GM23338 (cell line): ENCODE results near the gene KRTAP12-1. TPM values are rescaled to one million over a fixed set of nuclear protein-coding genes. Genes with fewer than 3 reads are reported as not detected.

Experiments
- ATAC-seq: fragments of 200-7000 bp; cut with Tn5 transposase; 3 replicates; pipeline ENCODE4 v1.9.1; 2020
- DNase-seq: peaks from one replicate; pipeline ENCODE4 v3.0.0-alpha.2; 2015; ENCODE audit warnings: low spot score
- H2AFZ ChIP-seq: fragments of 200-600 bp; sonication (generic); 2 replicates; pipeline ENCODE4 v1.8.0; 2016; ENCODE audit warnings: antibody characterized with exemption, mild to moderate bottlenecking, moderate library complexity
- H3F3A ChIP-seq: fragments of 200-600 bp; sonication (generic); replicated peaks from 2 replicates; pipeline ENCODE4 v1.8.0; 2017; ENCODE audit warnings: antibody characterized with exemption, mixed run types, low read depth
- H3K27ac ChIP-seq: fragments of 200-600 bp; sonication (generic); 2 replicates; pipeline ENCODE4 v1.6.1; 2016; ENCODE audit warnings: low read depth
- H3K27me3 ChIP-seq: fragments of 200-600 bp; sonication (generic); 2 replicates; pipeline ENCODE4 v1.8.0; 2016; ENCODE audit warnings: mild to moderate bottlenecking, mixed run types, moderate library complexity; ENCODE audit not compliant: insufficient read depth
- H3K36me3 ChIP-seq: fragments of 200-600 bp; sonication (generic); 2 replicates; pipeline ENCODE4 v1.8.0; 2016; ENCODE audit warnings: mild to moderate bottlenecking; ENCODE audit not compliant: insufficient read depth
- H3K4me1 ChIP-seq: fragments of 200-600 bp; sonication (generic); 2 replicates; pipeline ENCODE4 v1.8.0; 2016; ENCODE audit warnings: mild to moderate bottlenecking, moderate library complexity; ENCODE audit not compliant: insufficient read depth
- H3K4me2 ChIP-seq: fragments of 200-600 bp; sonication (generic); 2 replicates; pipeline ENCODE4 v1.7.1; 2017; ENCODE audit warnings: mixed run types
- H3K4me3 ChIP-seq: fragments of 200-600 bp; sonication (generic); 2 replicates; pipeline ENCODE4 v1.6.1; 2016; ENCODE audit warnings: mixed run types
- H3K79me2 ChIP-seq: fragments of 200-600 bp; sonication (generic); replicated peaks from 2 replicates; pipeline ENCODE4 v1.8.0; 2017; ENCODE audit warnings: mild to moderate bottlenecking; ENCODE audit not compliant: insufficient read depth
- H3K9me2 ChIP-seq: fragments of 200-600 bp; sonication (generic); 2 replicates; pipeline ENCODE4 v1.8.0; 2017; ENCODE audit not compliant: insufficient read depth
- H4K20me1 ChIP-seq: fragments of 200-600 bp; sonication (generic); replicated peaks from 2 replicates; pipeline ENCODE4 v1.8.0; 2017; ENCODE audit warnings: mild to moderate bottlenecking; ENCODE audit not compliant: insufficient read depth
- H3K27ac Mint-ChIP-seq: 2 replicates; pipeline ENCODE4 v1.8.0; 2020; ENCODE audit warnings: inconsistent platforms, mild to moderate bottlenecking, moderate library complexity, mixed read lengths
- H3K27me3 Mint-ChIP-seq: 3 replicates; pipeline ENCODE4 v1.8.0; 2022; ENCODE audit warnings: low read depth, mild to moderate bottlenecking, moderate library complexity, mixed read lengths, inconsistent platforms; ENCODE audit not compliant: insufficient read depth, poor library complexity
- H3K36me3 Mint-ChIP-seq: 3 replicates; pipeline ENCODE4 v1.8.0; 2021; ENCODE audit warnings: low read depth, mild to moderate bottlenecking, inconsistent platforms, moderate library complexity, mixed read lengths
- H3K4me1 Mint-ChIP-seq: 3 replicates; pipeline ENCODE4 v1.8.0; 2020; ENCODE audit warnings: mild to moderate bottlenecking, inconsistent platforms, mixed read lengths
- H3K4me3 Mint-ChIP-seq: 3 replicates; pipeline ENCODE4 v1.8.0; 2021; ENCODE audit warnings: moderate library complexity, mild to moderate bottlenecking, inconsistent platforms, mixed read lengths
- H3K9me3 Mint-ChIP-seq: 3 replicates; pipeline ENCODE4 v1.8.0; 2020; ENCODE audit warnings: moderate library complexity, mild to moderate bottlenecking, inconsistent platforms, mixed read lengths
- EZH2 ChIP-seq: fragments of 200-600 bp; sonication (generic); IDR thresholded peaks from one replicate; pipeline ENCODE4 v1.8.0; 2017; ENCODE audit warnings: antibody characterized with exemption, mild to moderate bottlenecking, low read depth; ENCODE audit not compliant: unreplicated experiment
- EZH2phosphoT487 ChIP-seq: fragments of 200-600 bp; sonication (generic); IDR thresholded peaks from one replicate; pipeline ENCODE4 v1.8.1; 2018; ENCODE audit warnings: antibody characterized with exemption; ENCODE audit not compliant: unreplicated experiment
- ZNF114 ChIP-seq: fragments of 250-450 bp; sonication (Bioruptor Pico); IDR thresholded peaks from 2 replicates; pipeline ENCODE4 v1.5.0; 2020; ENCODE audit warnings: mild to moderate bottlenecking, moderate library complexity
- polyA plus RNA-seq: library from polyadenylated mRNA; unstranded; fragments of >200 nt; fragmentation: Nextera tagmentation; extraction: Ambion mirVana; gene quantifications from 2 replicates; pipeline ENCODE4 v1.2.1, GENCODE V29; 2016
- total RNA-seq: library from RNA; depleted of rRNA; stranded (reverse); fragments of >200 nt; shearing (Covaris generic); gene quantifications from 2 replicates; pipeline ENCODE4 v1.2.3, GENCODE V29; 2014
- TF ChIP-seq, protein P1 (sequence below): IDR thresholded peaks from 2 replicates; pipeline ENCODE4 v1.6.1; 2016; ENCODE audit warnings: antibody characterized with exemption
- TF ChIP-seq, protein P2 (sequence below): IDR thresholded peaks from one replicate; pipeline ENCODE4 v1.6.1; 2018; ENCODE audit warnings: antibody characterized with exemption; ENCODE audit not compliant: unreplicated experiment
- TF ChIP-seq, protein P3 (sequence below): fragments of 250-450 bp; sonication (Bioruptor Pico); IDR thresholded peaks from 2 replicates; pipeline ENCODE4 v1.5.0; 2020; ENCODE audit warnings: mild to moderate bottlenecking, moderate library complexity

KRTAP12-1 gene
- total and polyA plus RNA-seq, 2 experiments from 2014 or later, result not detected

GRCh38 chr21:44636209-44637017 is 45.5 kb downstream of the KRTAP12-1 start:
- Histone ChIP-seq H3K9me2 (no peaks in the 10 kb centered on the region), H3K4me2 (no peak overlapping the region), H3K4me3 (no peak overlapping the region), H3K4me1 (no peaks in the 10 kb centered on the region), H3K27me3 (no peaks in the 10 kb centered on the region), H4K20me1 (no peaks in the 10 kb centered on the region), H3K36me3 (0 out of 2 replicates have a peak, but pooled peaks cover 6% of the 10 kb centered on the region), H2AFZ (no peak overlapping the region), H3K27ac (no peak overlapping the region), H3F3A (no peaks in the 10 kb centered on the region), H3K79me2 (no peaks in the 10 kb centered on the region)
- no peak for DNase-seq
- H3K27ac Mint-ChIP-seq, result no peak overlapping the region
- no peak overlapping the region for H3K4me3 Mint-ChIP-seq
- H3K36me3 Mint-ChIP-seq, result peaks cover 3% of the 10 kb centered on the region
- TF ChIP-seq, protein P1, sequence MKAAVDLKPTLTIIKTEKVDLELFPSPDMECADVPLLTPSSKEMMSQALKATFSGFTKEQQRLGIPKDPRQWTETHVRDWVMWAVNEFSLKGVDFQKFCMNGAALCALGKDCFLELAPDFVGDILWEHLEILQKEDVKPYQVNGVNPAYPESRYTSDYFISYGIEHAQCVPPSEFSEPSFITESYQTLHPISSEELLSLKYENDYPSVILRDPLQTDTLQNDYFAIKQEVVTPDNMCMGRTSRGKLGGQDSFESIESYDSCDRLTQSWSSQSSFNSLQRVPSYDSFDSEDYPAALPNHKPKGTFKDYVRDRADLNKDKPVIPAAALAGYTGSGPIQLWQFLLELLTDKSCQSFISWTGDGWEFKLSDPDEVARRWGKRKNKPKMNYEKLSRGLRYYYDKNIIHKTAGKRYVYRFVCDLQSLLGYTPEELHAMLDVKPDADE, result no peak
- TF ChIP-seq ZNF114 (no peak), EZH2phosphoT487 (no peak), EZH2 (no peak)
- TF ChIP-seq, protein P2, sequence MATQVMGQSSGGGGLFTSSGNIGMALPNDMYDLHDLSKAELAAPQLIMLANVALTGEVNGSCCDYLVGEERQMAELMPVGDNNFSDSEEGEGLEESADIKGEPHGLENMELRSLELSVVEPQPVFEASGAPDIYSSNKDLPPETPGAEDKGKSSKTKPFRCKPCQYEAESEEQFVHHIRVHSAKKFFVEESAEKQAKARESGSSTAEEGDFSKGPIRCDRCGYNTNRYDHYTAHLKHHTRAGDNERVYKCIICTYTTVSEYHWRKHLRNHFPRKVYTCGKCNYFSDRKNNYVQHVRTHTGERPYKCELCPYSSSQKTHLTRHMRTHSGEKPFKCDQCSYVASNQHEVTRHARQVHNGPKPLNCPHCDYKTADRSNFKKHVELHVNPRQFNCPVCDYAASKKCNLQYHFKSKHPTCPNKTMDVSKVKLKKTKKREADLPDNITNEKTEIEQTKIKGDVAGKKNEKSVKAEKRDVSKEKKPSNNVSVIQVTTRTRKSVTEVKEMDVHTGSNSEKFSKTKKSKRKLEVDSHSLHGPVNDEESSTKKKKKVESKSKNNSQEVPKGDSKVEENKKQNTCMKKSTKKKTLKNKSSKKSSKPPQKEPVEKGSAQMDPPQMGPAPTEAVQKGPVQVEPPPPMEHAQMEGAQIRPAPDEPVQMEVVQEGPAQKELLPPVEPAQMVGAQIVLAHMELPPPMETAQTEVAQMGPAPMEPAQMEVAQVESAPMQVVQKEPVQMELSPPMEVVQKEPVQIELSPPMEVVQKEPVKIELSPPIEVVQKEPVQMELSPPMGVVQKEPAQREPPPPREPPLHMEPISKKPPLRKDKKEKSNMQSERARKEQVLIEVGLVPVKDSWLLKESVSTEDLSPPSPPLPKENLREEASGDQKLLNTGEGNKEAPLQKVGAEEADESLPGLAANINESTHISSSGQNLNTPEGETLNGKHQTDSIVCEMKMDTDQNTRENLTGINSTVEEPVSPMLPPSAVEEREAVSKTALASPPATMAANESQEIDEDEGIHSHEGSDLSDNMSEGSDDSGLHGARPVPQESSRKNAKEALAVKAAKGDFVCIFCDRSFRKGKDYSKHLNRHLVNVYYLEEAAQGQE, result no peak
- peaks cover 25% of the 10 kb centered on the region for H3K9me3 Mint-ChIP-seq
- H3K4me1 Mint-ChIP-seq, result peaks cover 3% of the 10 kb centered on the region; the same call in 2 of the 3 replicates
- H3K27me3 Mint-ChIP-seq, result peaks cover 8% of the 10 kb centered on the region
- ATAC-seq, result no peak; the same call in 2 of the 3 replicates

GRCh38 chr21:44632067-44632466 is 49.9 kb downstream of the KRTAP12-1 start:
- H3K27me3 Mint-ChIP-seq, result peaks cover 5% of the 10 kb centered on the region
- H3F3A ChIP-seq, result no peaks in the 10 kb centered on the region
- ATAC-seq, result no peak
- TF ChIP-seq, protein P1, result no peak
- TF ChIP-seq, protein P3, sequence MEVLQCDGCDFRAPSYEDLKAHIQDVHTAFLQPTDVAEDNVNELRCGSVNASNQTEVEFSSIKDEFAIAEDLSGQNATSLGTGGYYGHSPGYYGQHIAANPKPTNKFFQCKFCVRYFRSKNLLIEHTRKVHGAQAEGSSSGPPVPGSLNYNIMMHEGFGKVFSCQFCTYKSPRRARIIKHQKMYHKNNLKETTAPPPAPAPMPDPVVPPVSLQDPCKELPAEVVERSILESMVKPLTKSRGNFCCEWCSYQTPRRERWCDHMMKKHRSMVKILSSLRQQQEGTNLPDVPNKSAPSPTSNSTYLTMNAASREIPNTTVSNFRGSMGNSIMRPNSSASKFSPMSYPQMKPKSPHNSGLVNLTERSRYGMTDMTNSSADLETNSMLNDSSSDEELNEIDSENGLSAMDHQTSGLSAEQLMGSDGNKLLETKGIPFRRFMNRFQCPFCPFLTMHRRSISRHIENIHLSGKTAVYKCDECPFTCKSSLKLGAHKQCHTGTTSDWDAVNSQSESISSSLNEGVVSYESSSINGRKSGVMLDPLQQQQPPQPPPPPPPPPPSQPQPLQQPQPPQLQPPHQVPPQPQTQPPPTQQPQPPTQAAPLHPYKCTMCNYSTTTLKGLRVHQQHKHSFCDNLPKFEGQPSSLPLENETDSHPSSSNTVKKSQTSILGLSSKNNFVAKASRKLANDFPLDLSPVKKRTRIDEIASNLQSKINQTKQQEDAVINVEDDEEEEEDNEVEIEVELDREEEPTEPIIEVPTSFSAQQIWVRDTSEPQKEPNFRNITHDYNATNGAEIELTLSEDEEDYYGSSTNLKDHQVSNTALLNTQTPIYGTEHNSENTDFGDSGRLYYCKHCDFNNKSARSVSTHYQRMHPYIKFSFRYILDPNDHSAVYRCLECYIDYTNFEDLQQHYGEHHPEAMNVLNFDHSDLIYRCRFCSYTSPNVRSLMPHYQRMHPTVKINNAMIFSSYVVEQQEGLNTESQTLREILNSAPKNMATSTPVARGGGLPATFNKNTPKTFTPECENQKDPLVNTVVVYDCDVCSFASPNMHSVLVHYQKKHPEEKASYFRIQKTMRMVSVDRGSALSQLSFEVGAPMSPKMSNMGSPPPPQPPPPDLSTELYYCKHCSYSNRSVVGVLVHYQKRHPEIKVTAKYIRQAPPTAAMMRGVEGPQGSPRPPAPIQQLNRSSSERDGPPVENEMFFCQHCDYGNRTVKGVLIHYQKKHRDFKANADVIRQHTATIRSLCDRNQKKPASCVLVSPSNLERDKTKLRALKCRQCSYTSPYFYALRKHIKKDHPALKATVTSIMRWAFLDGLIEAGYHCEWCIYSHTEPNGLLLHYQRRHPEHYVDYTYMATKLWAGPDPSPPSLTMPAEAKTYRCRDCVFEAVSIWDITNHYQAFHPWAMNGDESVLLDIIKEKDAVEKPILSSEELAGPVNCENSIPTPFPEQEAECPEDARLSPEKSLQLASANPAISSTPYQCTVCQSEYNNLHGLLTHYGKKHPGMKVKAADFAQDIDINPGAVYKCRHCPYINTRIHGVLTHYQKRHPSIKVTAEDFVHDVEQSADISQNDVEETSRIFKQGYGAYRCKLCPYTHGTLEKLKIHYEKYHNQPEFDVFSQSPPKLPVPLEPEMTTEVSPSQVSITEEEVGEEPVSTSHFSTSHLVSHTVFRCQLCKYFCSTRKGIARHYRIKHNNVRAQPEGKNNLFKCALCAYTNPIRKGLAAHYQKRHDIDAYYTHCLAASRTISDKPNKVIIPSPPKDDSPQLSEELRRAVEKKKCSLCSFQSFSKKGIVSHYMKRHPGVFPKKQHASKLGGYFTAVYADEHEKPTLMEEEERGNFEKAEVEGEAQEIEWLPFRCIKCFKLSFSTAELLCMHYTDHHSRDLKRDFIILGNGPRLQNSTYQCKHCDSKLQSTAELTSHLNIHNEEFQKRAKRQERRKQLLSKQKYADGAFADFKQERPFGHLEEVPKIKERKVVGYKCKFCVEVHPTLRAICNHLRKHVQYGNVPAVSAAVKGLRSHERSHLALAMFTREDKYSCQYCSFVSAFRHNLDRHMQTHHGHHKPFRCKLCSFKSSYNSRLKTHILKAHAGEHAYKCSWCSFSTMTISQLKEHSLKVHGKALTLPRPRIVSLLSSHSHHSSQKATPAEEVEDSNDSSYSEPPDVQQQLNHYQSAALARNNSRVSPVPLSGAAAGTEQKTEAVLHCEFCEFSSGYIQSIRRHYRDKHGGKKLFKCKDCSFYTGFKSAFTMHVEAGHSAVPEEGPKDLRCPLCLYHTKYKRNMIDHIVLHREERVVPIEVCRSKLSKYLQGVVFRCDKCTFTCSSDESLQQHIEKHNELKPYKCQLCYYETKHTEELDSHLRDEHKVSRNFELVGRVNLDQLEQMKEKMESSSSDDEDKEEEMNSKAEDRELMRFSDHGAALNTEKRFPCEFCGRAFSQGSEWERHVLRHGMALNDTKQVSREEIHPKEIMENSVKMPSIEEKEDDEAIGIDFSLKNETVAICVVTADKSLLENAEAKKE (CRISPR knock-in tag), result no peak

More at GRCh38 chr21:44632067-44632466, 49.9 kb downstream of the KRTAP12-1 start:
- Mint-ChIP-seq H3K9me3 (peaks cover 20% of the 10 kb centered on the region), H3K27ac (no peak overlapping the region), H3K36me3 (peaks cover 7% of the 10 kb centered on the region), H3K4me1 (no peaks in the 10 kb centered on the region), H3K4me3 (no peak overlapping the region)
- Histone ChIP-seq H3K27me3 (no peaks in the 10 kb centered on the region), H2AFZ (no peak overlapping the region), H3K4me3 (no peak overlapping the region), H4K20me1 (no peaks in the 10 kb centered on the region), H3K4me2 (no peak overlapping the region), H3K9me2 (no peaks in the 10 kb centered on the region), H3K27ac (no peak overlapping the region), H3K36me3 (0 out of 2 replicates have a peak, but pooled peaks cover 6% of the 10 kb centered on the region), H3K4me1 (no peaks in the 10 kb centered on the region), H3K79me2 (no peaks in the 10 kb centered on the region)
- no peak for DNase-seq
